ENCODE measurements around the gene CYP26B1. TPM values are rescaled to one million over a fixed set of nuclear protein-coding genes. Genes with fewer than 3 reads are reported as not detected.
A peak's percentile ranks its signal among the peaks of the same experiment; 100 is the strongest.

The CYP26B1 gene
- total and polyA plus RNA-seq, 9 of the 15 experiments (the other 6 are each of a cell fraction or from before 2014, with no cell fraction given), result 0.01 to 0.13 (median 0.04) TPM; not detected in 6

DNA sequence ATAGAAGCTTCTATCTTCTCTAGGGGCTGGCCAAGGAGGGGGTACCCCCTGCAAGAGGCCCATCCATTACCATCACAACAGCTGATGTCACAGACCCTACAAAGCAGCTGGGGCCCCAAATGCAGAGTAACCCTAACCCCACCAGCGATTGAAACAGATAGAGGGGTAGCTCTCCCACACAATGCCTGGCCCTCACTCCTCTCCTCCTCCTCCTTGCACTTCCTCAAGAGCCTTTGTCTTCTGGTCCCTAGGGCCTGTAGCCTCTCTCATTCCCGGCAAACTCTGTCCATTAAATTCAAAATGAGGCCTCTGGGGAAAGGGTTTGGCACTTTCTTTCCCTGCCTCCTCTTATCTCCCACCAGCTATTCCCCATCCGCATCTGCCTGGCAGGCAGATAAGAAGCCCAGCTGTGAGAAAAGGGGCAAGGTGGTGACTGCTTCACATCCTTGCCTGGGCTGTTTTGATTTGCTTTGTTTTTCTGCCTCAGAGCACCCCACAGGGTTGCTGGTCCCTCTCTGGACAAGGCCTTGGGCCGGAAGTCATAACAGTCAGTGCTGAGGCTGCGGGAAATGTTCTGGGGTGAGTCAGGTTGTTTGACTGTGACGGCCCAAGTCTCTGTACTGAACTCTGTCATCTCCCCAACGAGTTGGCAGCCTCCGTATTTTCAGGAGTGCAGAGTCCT is 26.1 kb upstream of the CYP26B1 start (continued):
- TF ChIP-seq ZNF445 (CRISPR knock-in tag; IDR thresholded peaks at IDR 0.05; ENCODE audit: low read depth) (no peak), SOX6 (IDR thresholded peaks at IDR 0.05) (peak; percentile 22; the same call in 1 of the 2 replicates), SMAD3 (CRISPR knock-in tag; conservative IDR thresholded peaks at IDR 0.05) (no peak; the same call in 1 of the 2 replicates), HDGF (IDR thresholded peaks at IDR 0.05) (no peak)

DNA sequence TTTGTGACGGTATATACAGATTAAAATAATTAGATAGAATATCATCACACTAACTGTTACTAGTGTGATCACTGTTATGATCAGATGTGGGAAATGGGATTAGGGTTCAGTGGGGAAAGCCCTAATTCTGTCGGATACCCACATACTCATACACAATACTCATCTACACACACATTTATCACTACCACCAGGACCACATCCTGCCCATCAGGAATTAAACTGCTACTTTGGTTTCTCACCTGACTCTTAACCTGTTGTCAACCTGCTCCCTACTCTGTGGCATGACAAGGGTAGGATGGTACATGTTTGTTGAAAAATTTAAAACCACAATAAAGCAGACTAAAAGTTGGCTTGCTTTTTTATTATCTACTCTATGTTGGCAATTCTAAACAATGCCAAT is 24.8 kb upstream of the CYP26B1 start:
- DNase-seq (ENCODE audit: extremely low read depth in 1 of 4, low spot score in 3 of 4), result no peak
- Histone ChIP-seq H3K4me3 (no peak overlapping the region), H3K9me1 (ENCODE audit: control insufficient read depth, insufficient read depth, low read length) (no peaks in the 10 kb centered on the region), H3K36me3 (ENCODE audit: control insufficient read depth, insufficient read depth, low read length) (no peaks in the 10 kb centered on the region), H4K20me1 (replicated peaks; ENCODE audit: control insufficient read depth, insufficient read depth, low read length) (no peaks in the 10 kb centered on the region; the same call in 1 of the 2 replicates), H3K9me3 (replicated peaks; ENCODE audit: control insufficient read depth, insufficient read depth, low read depth, low read length) (no peaks in the 10 kb centered on the region), H3K27me3 (ENCODE audit: control insufficient read depth in 2 of 2, insufficient read depth in 2 of 2, low read length in 2 of 2) (peaks cover 0 to 12% of the 10 kb centered on the region in 2 experiments; a peak in 2 of 5 replicates), H3K27ac (ENCODE audit: extremely low read depth, low read depth, low read length) (no peak overlapping the region), H2AFZ (ENCODE audit: low read depth, low read length) (no peak overlapping the region), H3K79me2 (ENCODE audit: control insufficient read depth, insufficient read depth, low read length) (no peaks in the 10 kb centered on the region), H3K4me1 (replicated peaks in 1 of 2; ENCODE audit: control insufficient read depth in 2 of 2, insufficient read depth in 2 of 2, low read length in 2 of 2) (peaks cover 0 to 5% of the 10 kb centered on the region in 2 experiments; a peak in 1 of 5 replicates), H3K9ac (ENCODE audit: insufficient read depth in 1 of 2, low read depth in 2 of 2, low read length in 2 of 2) (no peak overlapping the region), H3K4me2 (ENCODE audit: insufficient read depth, low read length) (no peak overlapping the region)
- TF ChIP-seq PHF21A (IDR thresholded peaks at IDR 0.05; ENCODE audit: borderline replicate concordance, low read depth) (no peak), HDAC2 (IDR thresholded peaks at IDR 0.05) (no peak)
- TF ChIP-seq, protein P1, sequence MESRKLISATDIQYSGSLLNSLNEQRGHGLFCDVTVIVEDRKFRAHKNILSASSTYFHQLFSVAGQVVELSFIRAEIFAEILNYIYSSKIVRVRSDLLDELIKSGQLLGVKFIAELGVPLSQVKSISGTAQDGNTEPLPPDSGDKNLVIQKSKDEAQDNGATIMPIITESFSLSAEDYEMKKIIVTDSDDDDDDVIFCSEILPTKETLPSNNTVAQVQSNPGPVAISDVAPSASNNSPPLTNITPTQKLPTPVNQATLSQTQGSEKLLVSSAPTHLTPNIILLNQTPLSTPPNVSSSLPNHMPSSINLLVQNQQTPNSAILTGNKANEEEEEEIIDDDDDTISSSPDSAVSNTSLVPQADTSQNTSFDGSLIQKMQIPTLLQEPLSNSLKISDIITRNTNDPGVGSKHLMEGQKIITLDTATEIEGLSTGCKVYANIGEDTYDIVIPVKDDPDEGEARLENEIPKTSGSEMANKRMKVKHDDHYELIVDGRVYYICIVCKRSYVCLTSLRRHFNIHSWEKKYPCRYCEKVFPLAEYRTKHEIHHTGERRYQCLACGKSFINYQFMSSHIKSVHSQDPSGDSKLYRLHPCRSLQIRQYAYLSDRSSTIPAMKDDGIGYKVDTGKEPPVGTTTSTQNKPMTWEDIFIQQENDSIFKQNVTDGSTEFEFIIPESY (CRISPR knock-in tag; IDR thresholded peaks at IDR 0.05), result no peak
- intact Hi-C loops (cut with micrococcal nuclease) (no loop called here), in situ Hi-C loops (cut with MboI) (no loop called here)
- WGBS (ENCODE audit: insufficient coverage, low coverage, missing lambda C conversion rate), result 0% methylated on average over 2 of the region's 2 CpGs
- ChIA-PET CTCF (ENCODE audit: low intra/inter-chr PET ratio) (no interaction called here), POLR2A (interaction anchor here (2.4 kb wide), 1 partner anchor 9 kb away, joined by 7 read pairs; no protein-coding TSS in a partner anchor)
- FAIRE-seq, result no peak
- ATAC-seq, result no peak
- BruUV-seq (replicated peaks), result no TSS peak
